Measurements from ENCODE around the gene GABRB1. TPM values are rescaled to one million over a fixed set of nuclear protein-coding genes. Genes with fewer than 3 reads are reported as not detected.

Gene GABRB1
- total RNA-seq, 1 experiment from 2014 or later, result not detected

DNA sequence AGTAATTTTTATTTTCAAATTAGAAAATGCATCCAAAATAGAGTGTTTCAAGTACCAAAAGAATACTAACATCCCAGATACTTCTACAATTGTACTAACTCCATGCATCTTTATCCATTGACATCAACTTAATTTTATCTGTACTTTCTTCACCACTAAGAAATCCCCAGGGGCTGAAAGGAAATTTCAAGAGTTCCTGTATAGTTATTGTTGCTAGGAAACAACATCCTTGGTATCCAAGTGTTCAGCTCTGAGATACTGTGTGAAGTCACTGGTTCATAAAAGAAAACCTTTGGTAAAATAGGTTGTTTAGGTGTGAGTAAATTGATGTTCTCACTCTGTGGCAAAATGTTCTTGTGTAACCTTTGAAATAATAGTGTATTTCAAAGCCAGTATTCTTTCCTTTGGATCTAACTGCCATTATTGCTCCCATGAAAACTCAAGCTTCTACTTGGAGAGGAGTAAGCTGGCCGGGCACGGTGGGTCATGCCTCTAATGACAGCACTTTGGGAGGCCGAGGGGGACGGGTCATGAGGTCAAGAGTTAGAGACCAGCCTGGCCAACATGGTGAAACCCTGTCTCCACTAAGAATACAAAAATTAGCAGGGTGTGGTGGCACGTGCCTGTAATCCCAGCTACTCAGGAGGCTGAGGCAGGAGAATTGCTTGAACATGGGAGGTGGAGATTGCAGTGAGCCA lies 359.2 kb downstream of the GABRB1 start:
- Histone ChIP-seq H3K4me1 (ENCODE audit: control insufficient read depth in 1 of 2, insufficient read depth in 2 of 2, low read length in 2 of 2) (no peaks in the 10 kb centered on the region), H3K9me2 (ENCODE audit: insufficient read depth) (no peaks in the 10 kb centered on the region), H4K20me1 (ENCODE audit: insufficient read depth) (no peaks in the 10 kb centered on the region), H3K4me2 (ENCODE audit: low read length) (no peak overlapping the region), H3K27ac (ENCODE audit: low read depth, low read length) (no peak overlapping the region), H3K36me3 (ENCODE audit: control insufficient read depth in 1 of 2, insufficient read depth in 2 of 2, low read length in 2 of 2) (no peaks in the 10 kb centered on the region), H3K9ac (ENCODE audit: low read length) (no peak overlapping the region), H3K79me2 (ENCODE audit: insufficient read depth, low read length) (no peaks in the 10 kb centered on the region), H3K27me3 (ENCODE audit: insufficient read depth, low read length) (peaks cover 8% of the 10 kb centered on the region), H3K9me3 (ENCODE audit: control insufficient read depth in 1 of 2, insufficient read depth in 1 of 2, low read depth in 1 of 2, low read length in 2 of 2) (no peaks in the 10 kb centered on the region), H2AFZ (ENCODE audit: low read depth, low read length, poor library complexity, severe bottlenecking) (no peak overlapping the region), H3K4me3 (replicated peaks in 1 of 2; ENCODE audit: low read depth in 1 of 2, low read length in 2 of 2) (no peak overlapping the region)
- DNase-seq (ENCODE audit: low read depth, low spot score) (no peak), ATAC-seq (no peak)
- RAD21 ChIA-PET (ENCODE audit: low non-redundant PET in 1 of 2, low total read pairs in 2 of 2, uncharacterized antibody in 2 of 2, unreplicated experiment in 2 of 2), result no interaction called here
- BruUV-seq (replicated peaks), result no TSS peak
- TF ChIP-seq CBX3 (IDR thresholded peaks at IDR 0.05; ENCODE audit: low read depth), result no peak
- no peak for TF ChIP-seq MAX (IDR thresholded peaks at IDR 0.05)
- TF ChIP-seq, protein P1, sequence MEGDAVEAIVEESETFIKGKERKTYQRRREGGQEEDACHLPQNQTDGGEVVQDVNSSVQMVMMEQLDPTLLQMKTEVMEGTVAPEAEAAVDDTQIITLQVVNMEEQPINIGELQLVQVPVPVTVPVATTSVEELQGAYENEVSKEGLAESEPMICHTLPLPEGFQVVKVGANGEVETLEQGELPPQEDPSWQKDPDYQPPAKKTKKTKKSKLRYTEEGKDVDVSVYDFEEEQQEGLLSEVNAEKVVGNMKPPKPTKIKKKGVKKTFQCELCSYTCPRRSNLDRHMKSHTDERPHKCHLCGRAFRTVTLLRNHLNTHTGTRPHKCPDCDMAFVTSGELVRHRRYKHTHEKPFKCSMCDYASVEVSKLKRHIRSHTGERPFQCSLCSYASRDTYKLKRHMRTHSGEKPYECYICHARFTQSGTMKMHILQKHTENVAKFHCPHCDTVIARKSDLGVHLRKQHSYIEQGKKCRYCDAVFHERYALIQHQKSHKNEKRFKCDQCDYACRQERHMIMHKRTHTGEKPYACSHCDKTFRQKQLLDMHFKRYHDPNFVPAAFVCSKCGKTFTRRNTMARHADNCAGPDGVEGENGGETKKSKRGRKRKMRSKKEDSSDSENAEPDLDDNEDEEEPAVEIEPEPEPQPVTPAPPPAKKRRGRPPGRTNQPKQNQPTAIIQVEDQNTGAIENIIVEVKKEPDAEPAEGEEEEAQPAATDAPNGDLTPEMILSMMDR (IDR thresholded peaks at IDR 0.05 in 2 of 3, conservative IDR thresholded peaks at IDR 0.05 in 1 of 3; ENCODE audit: borderline replicate concordance in 1 of 3, insufficient read depth in 1 of 3, low read depth in 2 of 3, low read length in 2 of 3), result no peak
- no peak for TF ChIP-seq JUND (IDR thresholded peaks at IDR 0.05)
- TF ChIP-seq REST (IDR thresholded peaks at IDR 0.05; ENCODE audit: low read depth), result no peak
- no peak for TF ChIP-seq CEBPB (IDR thresholded peaks at IDR 0.05; ENCODE audit: low read depth)
- TF ChIP-seq TCF7L2 (IDR thresholded peaks at IDR 0.05; ENCODE audit: borderline replicate concordance, extremely low read depth, insufficient read depth, insufficient read length), result no peak
- TF ChIP-seq EZH2phosphoT487 (IDR thresholded peaks at IDR 0.05; ENCODE audit: borderline replicate concordance), result no peak
- TF ChIP-seq ZNF274 (IDR thresholded peaks at IDR 0.05; ENCODE audit: low read depth, low read length), result no peak
- CTCF ChIA-PET, result no interaction called here
- POLR2A ChIA-PET, result no interaction called here
- intact Hi-C loops (cut with micrococcal nuclease), result no loop called here

Data from HCT116 (cell line).